ENCODE measurements around the gene TIMP2. TPM values are rescaled to one million over a fixed set of nuclear protein-coding genes. Genes with fewer than 3 reads are reported as not detected.
"Not testable (repeated sequence)": the region's sequence is repeated elsewhere in the genome, so short reads cannot be mapped to it uniquely, and the experiment has no call there.

TIMP2 gene
- total RNA-seq, 1 donor from 2014 or later: 33.2 TPM

- DNase-seq: no peak
These were observed 20.8 kb downstream of the TIMP2 start for GRCh38 chr17:78904371-78904770.

DNA sequence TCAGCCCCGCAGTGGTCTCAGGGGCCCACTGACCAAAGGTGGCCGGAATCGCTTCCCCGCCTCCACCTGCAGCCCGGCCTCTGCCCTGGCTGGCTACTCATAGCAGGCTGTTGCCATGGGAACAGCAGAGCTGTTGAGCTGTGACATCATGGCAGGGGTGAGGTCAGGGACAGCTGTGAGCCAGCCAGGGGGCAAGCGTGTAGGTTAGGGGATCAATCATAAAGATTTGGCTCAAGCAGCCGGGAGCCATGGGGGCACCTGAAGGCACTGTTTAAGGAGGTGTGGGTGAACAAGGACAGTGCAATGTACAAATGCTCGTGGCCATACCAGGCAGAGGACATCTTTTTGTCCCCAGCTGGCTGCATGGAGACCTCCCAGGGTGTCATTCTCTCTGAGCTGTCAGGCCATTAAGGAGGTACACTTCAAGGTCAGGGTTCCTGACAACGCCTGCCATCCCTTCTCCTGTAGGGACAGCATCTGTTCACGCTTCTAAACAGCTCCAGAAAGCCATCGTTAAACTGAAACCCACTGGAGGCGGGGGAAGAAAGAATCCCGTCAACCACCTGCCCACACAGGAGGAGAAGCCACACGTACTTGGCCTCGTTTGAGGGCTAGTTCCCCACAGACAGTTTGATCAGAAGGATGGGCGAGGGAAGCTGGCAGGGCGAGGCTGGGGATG is 21.9 kb downstream of the TIMP2 start, which contains the start of gene CEP295NL:
CEP295NL (minus strand) TSS at position 101 of the 679 bp plus-strand sequence. CDS start 1,373 bp downstream, outside the sequence.
- no peak for DNase-seq

DNA sequence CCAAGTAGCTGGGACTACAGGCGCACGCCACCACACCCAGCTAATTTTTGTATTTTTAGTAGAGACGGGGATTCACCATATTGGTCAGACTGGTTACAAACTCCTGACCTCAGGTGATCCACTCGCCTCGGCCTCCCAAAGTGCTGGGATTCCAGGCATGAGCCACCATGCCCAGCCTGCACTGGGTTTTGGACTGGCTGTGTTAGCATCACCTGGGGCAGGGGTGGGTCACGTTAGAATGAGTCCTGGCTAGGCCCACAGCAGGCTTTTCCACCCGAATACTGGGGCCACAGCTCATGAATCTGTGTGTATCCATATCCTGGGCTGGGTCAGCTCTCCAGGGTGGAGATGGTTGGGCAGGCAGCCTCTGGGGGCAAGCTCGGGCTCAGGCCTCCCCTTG is 23.0 kb downstream of the TIMP2 start:
- not testable (repeated sequence) for DNase-seq

- no peak for DNase-seq
These were observed 23.4 kb downstream of the TIMP2 start for GRCh38 chr17:78901806-78902205.

GRCh38 chr17:78900816-78901215 is 24.4 kb downstream of the TIMP2 start:
- no peak for DNase-seq

DNA sequence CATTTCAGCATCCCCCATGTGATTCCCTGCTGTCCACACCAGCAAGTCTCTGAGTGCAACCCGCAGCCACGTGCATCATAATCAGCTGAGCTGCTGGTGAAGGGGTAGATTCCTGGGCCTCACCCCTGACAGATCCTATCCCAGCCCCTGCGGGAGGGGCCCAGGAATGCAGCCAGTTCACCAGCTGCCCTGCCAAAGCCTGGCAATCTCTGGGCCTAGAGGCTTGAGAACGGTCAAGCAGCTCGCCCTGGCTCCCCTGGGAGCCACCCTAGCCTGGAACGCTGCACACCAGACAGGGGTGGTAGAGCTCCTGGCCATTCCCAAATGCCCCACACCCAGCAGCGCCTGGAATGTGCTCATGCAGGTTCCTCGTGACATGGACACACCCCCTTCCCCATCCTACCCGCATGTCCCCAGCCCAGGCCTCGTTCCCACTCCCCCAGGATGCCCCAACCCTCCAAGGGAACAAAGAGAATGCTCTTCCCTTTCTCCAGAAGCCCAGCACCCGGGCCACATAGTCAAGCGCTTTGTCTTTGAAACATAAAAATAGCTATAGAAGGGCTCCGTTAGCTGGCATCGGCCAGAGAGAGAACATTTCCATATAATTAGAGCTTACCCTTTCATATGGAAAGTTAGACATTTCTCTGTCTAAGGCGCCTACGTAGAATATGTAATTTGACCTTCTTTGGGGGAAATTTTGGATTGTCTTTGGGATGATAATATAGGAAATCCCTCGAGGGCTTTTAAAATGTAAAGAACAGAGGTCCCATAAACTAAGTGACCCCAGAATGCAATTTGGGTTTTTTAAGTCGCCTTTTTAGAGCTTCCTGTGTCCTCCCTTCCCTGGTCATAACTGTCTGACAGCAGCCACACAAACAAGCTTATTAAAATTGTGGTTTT is 25.6 kb downstream of the TIMP2 start:
- DNase-seq: peak; percentile 32

DNA sequence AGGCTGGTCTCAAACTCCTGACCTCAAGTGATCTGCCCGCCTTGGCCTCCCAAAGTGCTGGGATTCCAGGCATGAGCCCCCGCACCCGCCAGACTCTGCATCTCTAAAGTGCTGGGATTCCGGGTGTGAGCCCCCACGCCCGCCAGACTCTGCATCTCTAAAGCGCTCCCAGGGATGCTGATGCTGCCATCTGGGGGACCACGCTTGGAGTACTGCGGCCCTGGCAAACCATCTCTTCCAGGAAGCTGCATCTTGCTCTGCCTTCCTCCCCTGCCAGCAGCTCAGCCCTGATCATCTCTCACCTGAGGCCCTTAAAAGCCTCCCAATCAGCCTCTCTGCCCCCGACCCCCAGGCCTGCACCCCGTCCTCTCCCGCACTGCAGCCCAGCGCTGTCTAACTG is 26.2 kb downstream of the TIMP2 start:
- DNase-seq: no peak

GRCh38 chr17:78898075-78898836 is 26.9 kb downstream of the TIMP2 start:
- no peak for DNase-seq

DNA sequence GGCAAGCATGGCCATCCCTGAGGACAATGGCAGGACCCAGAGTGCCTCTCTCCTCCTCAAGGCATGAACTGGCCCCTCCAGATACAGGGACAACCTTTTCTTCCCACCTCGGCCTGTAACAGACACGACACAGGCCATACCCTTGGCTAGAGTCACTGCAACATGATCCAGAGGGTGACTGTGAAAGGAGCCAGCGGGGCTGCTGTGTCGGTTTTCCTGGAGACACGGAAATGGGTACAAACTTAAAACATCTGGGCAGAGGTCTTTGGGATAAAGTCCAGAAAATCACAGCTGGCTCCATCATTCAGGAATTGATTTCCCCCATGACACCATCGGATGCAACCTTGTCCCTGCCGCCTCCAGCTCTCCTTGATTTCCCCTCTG is 27.5 kb downstream of the TIMP2 start:
- no peak for DNase-seq

GRCh38 chr17:78896834-78897663 is 28.1 kb downstream of the TIMP2 start:
- DNase-seq: no peak

- DNase-seq: peak; percentile 55
These were observed 28.9 kb downstream of the TIMP2 start for GRCh38 chr17:78896091-78896833.

DNA sequence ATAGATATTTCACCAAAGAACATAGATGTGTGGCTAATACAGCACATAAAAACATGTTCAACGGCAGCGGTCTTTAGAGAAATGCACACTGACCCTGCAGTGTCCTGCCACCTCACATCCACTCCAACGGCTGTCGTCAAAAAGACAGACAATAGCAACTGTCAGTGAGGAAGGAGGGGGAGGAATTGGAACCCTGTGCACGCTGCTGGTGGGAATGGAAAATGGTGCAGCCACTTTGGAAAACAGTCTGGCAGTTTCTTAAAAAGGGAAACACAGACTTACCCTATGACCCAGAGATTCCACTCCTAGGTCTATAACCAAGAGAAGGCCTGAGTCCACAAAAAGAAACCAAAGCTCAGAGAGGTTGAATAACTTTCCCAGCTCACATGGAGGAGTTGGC is 29.9 kb downstream of the TIMP2 start:
- DNase-seq: no peak

DNA sequence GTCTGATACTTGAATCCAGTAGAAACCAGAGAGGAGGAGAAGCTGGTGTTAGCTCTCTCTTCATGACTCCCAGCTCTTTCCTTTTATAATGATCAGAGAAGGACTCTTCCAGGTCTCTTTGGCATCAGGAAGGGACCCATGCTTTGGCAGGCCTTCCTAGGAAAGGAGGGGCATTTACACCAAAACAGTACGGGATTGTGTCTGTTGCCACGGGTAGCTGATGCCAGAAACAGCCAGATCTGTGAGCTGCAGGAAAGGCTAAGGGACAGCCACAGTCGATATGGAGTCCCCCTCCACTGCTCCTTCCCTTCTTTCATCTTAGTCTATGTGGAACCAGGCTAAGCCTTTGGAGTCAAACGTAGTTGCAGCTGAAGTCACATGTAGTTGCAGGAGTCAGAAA is 31.5 kb downstream of the TIMP2 start:
- DNase-seq: no peak

DNA sequence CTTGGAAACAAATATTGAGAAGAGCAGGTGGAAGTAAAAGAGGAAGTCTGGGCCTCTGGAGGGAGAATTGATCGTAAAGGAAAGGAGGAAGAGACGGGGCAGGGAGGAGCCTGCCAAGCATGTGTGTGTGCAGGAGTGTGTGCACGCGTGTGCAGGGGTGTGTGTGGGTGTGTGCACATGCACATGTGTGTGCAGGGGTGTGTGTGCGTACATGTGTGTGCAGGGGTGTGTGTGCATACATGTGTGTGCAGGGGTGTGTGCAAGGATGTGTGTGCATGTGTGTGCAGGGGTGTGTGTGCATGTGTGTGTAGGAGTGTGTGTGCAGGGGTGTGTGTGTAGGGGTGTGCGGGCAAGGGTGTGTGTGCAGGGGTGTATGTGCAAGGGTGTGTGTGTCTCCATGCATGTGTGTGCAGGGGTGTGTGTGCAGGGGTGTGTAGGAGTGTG is 32.2 kb downstream of the TIMP2 start:
- no peak for DNase-seq

- peak; percentile 45 for DNase-seq
These were observed 32.7 kb downstream of the TIMP2 start for GRCh38 chr17:78892520-78892919.

DNA sequence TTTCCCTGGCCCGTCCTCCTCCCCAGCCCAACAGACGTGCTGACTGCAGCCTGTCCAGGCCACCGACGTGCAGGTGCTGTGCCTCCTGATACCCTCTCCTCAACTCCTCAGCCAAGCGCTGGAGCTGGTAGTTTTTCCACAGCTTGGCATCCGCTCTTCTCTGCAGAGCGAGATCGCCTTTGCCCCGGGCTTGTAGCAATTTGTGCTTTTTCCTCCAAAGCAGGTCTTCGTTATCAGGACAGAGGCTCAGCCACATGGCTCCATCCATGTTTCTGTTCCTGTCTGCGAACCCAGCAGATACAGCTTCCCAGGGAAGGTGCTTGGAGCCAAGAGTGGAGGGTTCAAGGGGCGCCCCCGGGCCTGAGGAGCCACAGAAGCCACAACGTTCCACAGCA is 33.1 kb downstream of the TIMP2 start:
- no peak for DNase-seq

DNA sequence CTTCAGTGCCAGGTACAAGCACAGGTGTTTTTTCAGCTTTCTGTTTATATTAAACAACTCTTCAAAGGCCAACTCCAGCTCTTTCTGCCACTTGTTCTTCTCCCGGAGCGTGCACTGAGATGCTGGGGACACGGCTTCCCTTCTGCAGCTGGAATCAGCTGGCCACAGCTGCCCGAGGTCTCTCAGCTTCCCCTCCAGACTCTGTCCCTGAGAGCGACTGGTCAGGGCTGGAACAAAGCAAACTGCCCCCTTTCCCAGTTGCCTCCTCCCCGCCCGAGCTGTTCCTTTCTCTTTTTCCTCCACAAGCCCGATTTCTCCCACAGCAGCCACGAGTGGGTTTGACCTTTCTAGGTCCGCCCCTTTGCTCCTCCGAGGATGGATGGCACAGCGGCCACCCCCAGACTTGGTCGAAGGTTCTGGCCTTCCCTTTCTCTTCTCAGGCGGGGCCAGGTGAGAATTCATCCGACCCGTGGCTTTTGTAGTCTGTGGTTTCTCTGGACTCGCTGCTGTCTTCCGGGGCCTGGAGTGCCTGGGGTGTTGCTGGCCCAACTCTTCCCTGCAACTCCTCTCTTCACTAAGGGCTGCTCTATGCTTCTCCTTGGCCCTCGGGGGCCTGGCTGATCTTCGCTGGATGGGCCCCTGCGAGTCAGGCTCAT is 33.7 kb downstream of the TIMP2 start:
- no peak for DNase-seq

DNA sequence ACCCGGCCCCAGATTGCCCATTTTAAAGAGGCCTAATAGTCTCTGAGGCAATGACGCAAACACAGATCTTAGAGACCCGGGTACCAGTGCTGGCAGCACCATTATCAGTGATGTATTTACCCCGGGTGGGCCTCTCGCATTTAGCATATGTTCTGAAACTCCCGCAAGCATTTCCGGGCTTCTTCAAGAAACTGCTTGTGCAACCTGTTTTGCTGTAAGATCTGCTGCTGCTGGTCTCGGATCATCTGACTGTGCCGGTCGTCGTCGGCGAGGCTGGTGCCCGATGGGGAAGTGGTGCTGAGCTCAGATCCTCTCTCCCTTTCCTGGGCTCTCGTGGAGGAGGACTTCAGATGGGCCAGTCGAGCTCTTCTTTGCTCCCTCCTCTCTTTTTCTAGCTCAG is 34.7 kb downstream of the TIMP2 start:
- no peak for DNase-seq

- DNase-seq: not testable (repeated sequence)
These were observed 35.1 kb downstream of the TIMP2 start for GRCh38 chr17:78890096-78890495.

GRCh38 chr17:78889531-78889930 is 35.7 kb downstream of the TIMP2 start:
- no peak for DNase-seq

All from occipital lobe (tissue), 2 donors.